Cardiac muscle cell (in vitro differentiated cells and primary cell): Measurements from ENCODE around the gene FOXN3. TPM values are rescaled to one million over a fixed set of nuclear protein-coding genes. Genes with fewer than 3 reads are reported as not detected.

Experiments
- DNase-seq, 2 donors: peaks; one replicate each; pipeline versions ENCODE4 v3.0.0 to v3.0.0-alpha.2; 2010 to 2017; ENCODE audit warnings: low read depth in 1 of 2, low spot score in 1 of 2
- H3K27ac ChIP-seq: fragments of 200-600 bp; sonication (generic); 2 replicates; pipeline ENCODE4 v1.5.1; 2016
- H3K27me3 ChIP-seq: fragments of 200-600 bp; sonication (generic); 2 replicates; pipeline ENCODE4 v1.6.0; 2016; ENCODE audit warnings: control low read depth
- H3K36me3 ChIP-seq: fragments of 200-600 bp; sonication (generic); 2 replicates; pipeline ENCODE4 v1.5.1; 2016; ENCODE audit warnings: control low read depth
- H3K4me1 ChIP-seq: fragments of 200-600 bp; sonication (generic); 2 replicates; pipeline ENCODE4 v1.8.1; 2017; ENCODE audit warnings: low read depth, mild to moderate bottlenecking, mixed run types
- H3K4me3 ChIP-seq: fragments of 200-600 bp; sonication (generic); 2 replicates; pipeline ENCODE4 v1.5.1; 2016; ENCODE audit warnings: mild to moderate bottlenecking
- H3K9me3 ChIP-seq: fragments of 200-600 bp; sonication (generic); 2 replicates; pipeline ENCODE4 v1.5.1; 2017; ENCODE audit warnings: low read depth, mild to moderate bottlenecking, control low read depth
- CTCF ChIP-seq: IDR thresholded peaks from 2 replicates; pipeline ENCODE4 v1.5.1; 2012; ENCODE audit warnings: low read depth, mild to moderate bottlenecking, low read length
- polyA plus RNA-seq: library from polyadenylated mRNA; unstranded; fragments of >200 nt; fragmentation: Nextera tagmentation; extraction: Ambion mirVana; gene quantifications from 2 replicates; pipeline ENCODE4 v1.2.1, GENCODE V29; 2016
- total RNA-seq: library from RNA; depleted of rRNA; stranded (reverse); fragments of >200 nt; gene quantifications from 2 replicates; pipeline ENCODE4 v1.2.3, GENCODE V29; 2016

The FOXN3 gene
- total and polyA plus RNA-seq, 2 experiments from 2014 or later: 43.8 to 74.8 TPM

GRCh38 chr14:89350152-89350551 is 66.9 kb downstream of the FOXN3 start:
- Histone ChIP-seq H3K4me3 (no peak overlapping the region), H3K4me1 (peaks cover 25% of the 10 kb centered on the region), H3K27ac (no peak overlapping the region), H3K9me3 (no peaks in the 10 kb centered on the region), H3K27me3 (no peaks in the 10 kb centered on the region), H3K36me3 (no peaks in the 10 kb centered on the region)
- no peak for TF ChIP-seq CTCF
- no peak for DNase-seq

DNA sequence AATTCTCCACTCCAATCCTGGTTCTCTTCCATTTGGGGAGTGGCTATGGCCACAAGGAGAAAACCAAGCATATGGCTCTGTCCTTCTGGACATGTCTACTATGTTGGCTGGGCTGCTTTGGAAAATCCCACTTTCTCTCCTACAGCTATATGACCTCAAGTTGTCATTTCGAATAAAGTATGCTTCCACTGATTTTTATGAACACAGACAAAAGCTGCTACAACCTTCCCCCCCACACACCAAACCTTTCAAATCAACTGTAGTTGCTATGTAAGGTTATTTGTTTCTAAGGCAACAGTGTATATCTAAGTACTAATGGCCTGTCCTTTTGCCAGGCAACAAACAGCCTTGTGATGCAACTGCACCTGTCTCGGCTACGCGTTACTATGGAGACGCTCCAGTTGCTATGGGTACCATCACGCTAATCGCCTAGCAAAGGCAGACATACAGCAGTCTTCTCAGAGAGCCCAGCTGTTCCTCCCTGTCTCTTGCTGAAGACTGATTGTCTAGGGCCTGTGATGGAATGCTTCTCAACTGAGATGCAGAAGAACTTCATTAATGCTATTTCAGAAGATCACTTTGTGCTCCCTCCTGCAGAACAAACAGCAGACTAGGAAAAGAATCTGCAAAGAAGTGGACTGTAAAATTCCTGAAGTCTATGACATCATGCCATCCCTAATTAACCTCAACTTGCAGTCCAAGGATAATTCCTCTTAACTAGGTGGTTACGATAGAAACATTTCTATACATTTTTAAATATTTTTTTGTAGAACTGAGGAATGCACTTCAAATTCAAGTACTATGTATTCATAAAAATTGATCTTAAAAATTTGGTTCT is 67.6 kb downstream of the FOXN3 start:
- Histone ChIP-seq H3K4me1 (peaks cover 25% of the 10 kb centered on the region), H3K36me3 (no peaks in the 10 kb centered on the region), H3K9me3 (no peaks in the 10 kb centered on the region), H3K4me3 (no peak overlapping the region), H3K27me3 (no peaks in the 10 kb centered on the region), H3K27ac (no peak overlapping the region)
- TF ChIP-seq CTCF: no peak
- DNase-seq: no peak

DNA sequence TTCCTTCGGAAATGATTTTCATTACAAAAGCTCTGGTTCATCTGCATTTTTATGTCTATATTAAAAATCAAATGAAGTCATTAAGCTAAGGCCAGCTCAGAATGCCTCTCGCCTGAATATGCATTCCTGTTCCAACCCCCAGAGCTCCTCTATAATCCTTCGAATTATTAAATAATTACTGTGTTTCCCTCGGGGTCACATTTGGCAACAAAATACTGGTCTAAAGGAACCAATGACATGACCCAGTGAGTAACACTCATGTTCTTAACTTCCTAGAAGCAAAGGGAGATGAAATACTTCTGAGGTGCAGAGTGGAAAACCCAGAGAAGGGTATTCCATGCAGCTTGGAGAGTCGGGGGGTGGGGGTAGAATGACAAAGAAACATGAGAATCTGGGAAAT is 68.3 kb downstream of the FOXN3 start:
- no peaks in the 10 kb centered on the region for H3K27me3 ChIP-seq
- no peaks in the 10 kb centered on the region for H3K9me3 ChIP-seq
- H3K36me3 ChIP-seq: no peaks in the 10 kb centered on the region
- TF ChIP-seq CTCF: no peak
- DNase-seq: no peak
- H3K4me3 ChIP-seq: no peak overlapping the region
- peak overlapping the region; percentile 46 for H3K27ac ChIP-seq
- H3K4me1 ChIP-seq: peaks cover 25% of the 10 kb centered on the region

GRCh38 chr14:89347885-89348284 is 69.1 kb downstream of the FOXN3 start:
- DNase-seq: no peak
- Histone ChIP-seq H3K4me3 (no peak overlapping the region), H3K9me3 (no peaks in the 10 kb centered on the region), H3K4me1 (peaks cover 25% of the 10 kb centered on the region), H3K36me3 (no peaks in the 10 kb centered on the region), H3K27ac (peak overlapping the region; percentile 46), H3K27me3 (no peaks in the 10 kb centered on the region)
- no peak for TF ChIP-seq CTCF

DNA sequence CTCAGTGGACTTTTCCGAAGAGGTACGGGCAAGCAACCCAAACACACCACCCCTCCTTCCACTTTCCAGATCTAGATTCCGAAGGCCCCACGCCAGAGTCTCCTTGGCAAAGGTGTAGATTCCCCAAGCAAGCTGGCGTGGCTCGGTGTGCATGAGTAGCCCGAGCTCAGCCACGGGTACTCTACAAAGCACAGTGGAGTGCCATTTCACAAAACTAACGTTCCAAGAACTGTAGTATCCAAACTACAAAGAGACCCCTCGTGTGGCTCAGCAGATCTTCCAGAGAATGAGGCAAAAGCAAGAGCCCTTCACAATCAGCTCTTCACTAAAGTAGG is 72.1 kb downstream of the FOXN3 start:
- no peak overlapping the region for H3K4me3 ChIP-seq
- no peaks in the 10 kb centered on the region for H3K27me3 ChIP-seq
- DNase-seq: no peak
- no peak for TF ChIP-seq CTCF
- H3K9me3 ChIP-seq: no peaks in the 10 kb centered on the region
- no peaks in the 10 kb centered on the region for H3K36me3 ChIP-seq
- H3K4me1 ChIP-seq: peaks cover 13% of the 10 kb centered on the region
- H3K27ac ChIP-seq: no peak overlapping the region

- peaks cover 11% of the 10 kb centered on the region for H3K4me1 ChIP-seq
- H3K36me3 ChIP-seq: no peaks in the 10 kb centered on the region
- H3K27ac ChIP-seq: no peak overlapping the region
- no peaks in the 10 kb centered on the region for H3K27me3 ChIP-seq
- H3K9me3 ChIP-seq: no peaks in the 10 kb centered on the region
- TF ChIP-seq CTCF: no peak
- no peak overlapping the region for H3K4me3 ChIP-seq
- no peak for DNase-seq
These were observed 73.7 kb downstream of the FOXN3 start for GRCh38 chr14:89343356-89343755.
